Lung (tissue), 12 donors: ENCODE results near the gene ASB1. TPM values are rescaled to one million over a fixed set of nuclear protein-coding genes. Genes with fewer than 3 reads are reported as not detected.
A peak's percentile ranks its signal among the peaks of the same experiment; 100 is the strongest.

Source experiments
- ATAC-seq: fragments of 200-7000 bp; cut with Tn5 transposase; one replicate; pipeline ENCODE4 v1.9.1; 2020; ENCODE audit warnings: moderate number of reproducible peaks; ENCODE audit not compliant: insufficient read depth, low FRiP score
- DNase-seq, 3 donors: peaks; one replicate each; pipeline ENCODE4 v3.0.0-alpha.2; 2013 to 2017
- H3K27ac ChIP-seq, 2 donors: one replicate each; pipeline ENCODE4 v1.5.1; 2013; ENCODE audit warnings: mild to moderate bottlenecking in 2 of 2, moderate library complexity in 2 of 2, control low read depth in 1 of 2, inconsistent platforms in 1 of 2, low read depth in 1 of 2, low read length in 1 of 2
- H3K27me3 ChIP-seq, 3 donors: one replicate each; pipeline ENCODE4 v1.5.1; 2013; ENCODE audit warnings: low read length in 2 of 3; ENCODE audit not compliant: control insufficient read depth in 3 of 3, insufficient read depth in 3 of 3
- H3K36me3 ChIP-seq, 4 donors: one replicate each; pipeline ENCODE4 v1.5.1; 2013; ENCODE audit warnings: low read length in 4 of 4, mild to moderate bottlenecking in 1 of 4, moderate library complexity in 1 of 4; ENCODE audit not compliant: control insufficient read depth in 4 of 4, insufficient read depth in 4 of 4
- H3K4me1 ChIP-seq, 5 donors: one replicate each; pipeline ENCODE4 v1.5.1; 2013; ENCODE audit warnings: low read length in 5 of 5, mild to moderate bottlenecking in 2 of 5, moderate library complexity in 1 of 5; ENCODE audit not compliant: control insufficient read depth in 5 of 5, insufficient read depth in 5 of 5
- H3K4me3 ChIP-seq: one replicate; pipeline ENCODE4 v1.5.1; 2013; ENCODE audit warnings: mild to moderate bottlenecking, control low read depth, moderate library complexity
- H3K9ac ChIP-seq, 2 donors: one replicate each; pipeline ENCODE4 v1.5.1; 2013; ENCODE audit warnings: low read length in 2 of 2, control low read depth in 1 of 2; ENCODE audit not compliant: insufficient read depth in 1 of 2
- H3K9me3 ChIP-seq, 4 donors: one replicate each; pipeline ENCODE4 v1.5.1; 2013; ENCODE audit warnings: low read length in 3 of 4, mild to moderate bottlenecking in 1 of 4, moderate library complexity in 1 of 4; ENCODE audit not compliant: control insufficient read depth in 4 of 4, insufficient read depth in 3 of 4
- WGBS, 2 donors: extraction: QIAGEN DNeasy Blood & Tissue Kit; methylation state at CpG; one replicate each; pipeline ENCODE4 v1.1.7; 2013; 5-methylcytosine and 5-hydroxymethylcytosine counted together
- polyA plus RNA-seq, 2 donors: library from polyadenylated mRNA; stranded (reverse); fragments of 200-250 nt; gene quantifications; one replicate each; pipeline ENCODE4 v1.2.1, GENCODE V29; 2013
- total RNA-seq, 2 donors: library from RNA; depleted of rRNA in 1 of 2; stranded (reverse); fragments of >200 nt in 1 of 2; gene quantifications; one replicate each; pipeline ENCODE4 v1.2.1, GENCODE V29; 2014 to 2021
- TF ChIP-seq, protein P1 (sequence below): IDR thresholded peaks from 2 replicates; pipeline ENCODE4 v1.5.1; 2012; ENCODE audit warnings: mild to moderate bottlenecking; ENCODE audit errors: control extremely low read depth, extremely low read depth
- donor health status: control.
- donor health status: control.
- donor health status: Bipolar disorder and iron deficiency.
- donor health status: healthy.
- donor health status: DM: yes; HTN: yes; CAD: no.

Gene ASB1
- total and polyA plus RNA-seq, 4 donors, result 17.7 to 34.9 (median 20.6) TPM

DNA sequence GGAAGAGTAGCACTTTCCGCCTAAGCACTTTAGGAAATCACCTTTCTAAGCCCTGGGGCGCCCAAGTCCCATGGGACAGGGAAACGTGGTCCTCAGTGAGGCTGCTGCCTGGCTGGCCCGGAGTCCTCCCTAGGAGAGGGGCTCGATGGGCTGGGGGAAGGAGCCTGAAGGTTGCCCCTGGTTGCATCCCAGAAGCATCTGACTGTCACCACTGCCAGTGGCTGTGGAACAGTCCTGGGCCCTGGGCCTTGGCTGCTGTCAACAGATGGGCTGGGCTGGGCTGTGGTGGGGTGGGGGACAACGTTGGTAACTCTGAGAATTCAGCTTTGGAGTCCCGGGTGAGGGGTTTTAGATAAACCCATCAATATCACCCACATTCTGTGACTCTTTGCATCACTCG is 22.5 kb downstream of the ASB1 start:
- DNase-seq, result no peak
- no peaks in the 10 kb centered on the region for H3K27me3 ChIP-seq
- TF ChIP-seq, protein P1, sequence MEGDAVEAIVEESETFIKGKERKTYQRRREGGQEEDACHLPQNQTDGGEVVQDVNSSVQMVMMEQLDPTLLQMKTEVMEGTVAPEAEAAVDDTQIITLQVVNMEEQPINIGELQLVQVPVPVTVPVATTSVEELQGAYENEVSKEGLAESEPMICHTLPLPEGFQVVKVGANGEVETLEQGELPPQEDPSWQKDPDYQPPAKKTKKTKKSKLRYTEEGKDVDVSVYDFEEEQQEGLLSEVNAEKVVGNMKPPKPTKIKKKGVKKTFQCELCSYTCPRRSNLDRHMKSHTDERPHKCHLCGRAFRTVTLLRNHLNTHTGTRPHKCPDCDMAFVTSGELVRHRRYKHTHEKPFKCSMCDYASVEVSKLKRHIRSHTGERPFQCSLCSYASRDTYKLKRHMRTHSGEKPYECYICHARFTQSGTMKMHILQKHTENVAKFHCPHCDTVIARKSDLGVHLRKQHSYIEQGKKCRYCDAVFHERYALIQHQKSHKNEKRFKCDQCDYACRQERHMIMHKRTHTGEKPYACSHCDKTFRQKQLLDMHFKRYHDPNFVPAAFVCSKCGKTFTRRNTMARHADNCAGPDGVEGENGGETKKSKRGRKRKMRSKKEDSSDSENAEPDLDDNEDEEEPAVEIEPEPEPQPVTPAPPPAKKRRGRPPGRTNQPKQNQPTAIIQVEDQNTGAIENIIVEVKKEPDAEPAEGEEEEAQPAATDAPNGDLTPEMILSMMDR, result no peak
- WGBS, 2 donors, result 86 to 91% methylated on average over 8 of the region's 8 CpGs
- peak overlapping the region; percentile 14 to 28 for H3K27ac ChIP-seq
- H3K36me3 ChIP-seq, result peaks cover 12 to 67% (median 43%) of the 10 kb centered on the region in 4 donors
- H3K4me3 ChIP-seq, result no peak overlapping the region
- no peak overlapping the region for H3K9ac ChIP-seq
- peaks cover 0 to 3% (median 0%) of the 10 kb centered on the region in 4 donors for H3K9me3 ChIP-seq
- peaks cover 0 to 6% (median 0%) of the 10 kb centered on the region in 5 donors for H3K4me1 ChIP-seq
- ATAC-seq, result no peak

DNA sequence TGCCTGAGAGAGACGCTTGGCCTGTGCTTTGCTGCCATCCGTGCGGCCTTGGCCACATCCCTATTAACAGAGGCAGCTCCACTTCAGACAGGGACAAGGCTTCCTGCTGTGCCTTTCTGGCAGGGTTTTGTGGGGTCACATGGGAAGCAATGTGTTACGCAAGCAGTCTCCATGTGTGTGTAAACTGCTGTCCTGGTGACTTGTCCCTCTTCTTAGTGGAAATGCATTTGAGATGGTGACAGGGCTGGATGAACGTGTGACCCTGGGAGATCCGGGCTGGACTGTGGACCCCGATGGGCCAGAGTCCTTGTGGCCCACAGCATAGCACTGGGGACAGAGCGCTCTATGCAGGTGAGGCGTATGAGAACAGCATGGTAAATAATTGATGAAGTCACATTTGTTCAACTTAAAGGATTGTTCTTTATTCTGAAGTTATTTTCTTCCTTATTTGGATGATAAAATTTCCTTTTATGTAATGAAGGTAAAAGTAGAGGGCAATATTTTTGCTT is 23.2 kb downstream of the ASB1 start:
- Histone ChIP-seq H3K4me3 (no peak overlapping the region), H3K36me3 (peaks cover 12 to 60% (median 40%) of the 10 kb centered on the region in 4 donors), H3K27me3 (no peaks in the 10 kb centered on the region), H3K4me1 (peaks cover 0 to 6% (median 0%) of the 10 kb centered on the region in 5 donors), H3K9ac (no peak overlapping the region), H3K27ac (peak overlapping the region; percentile 42 to 68), H3K9me3 (peaks cover 0 to 3% (median 0%) of the 10 kb centered on the region in 4 donors)
- ATAC-seq (no peak), DNase-seq (peak; percentile 61 to 77 (median 64))
- 54 to 58% methylated on average over 9 of the region's 9 CpGs for WGBS, 2 donors
- TF ChIP-seq, protein P1, result no peak

DNA sequence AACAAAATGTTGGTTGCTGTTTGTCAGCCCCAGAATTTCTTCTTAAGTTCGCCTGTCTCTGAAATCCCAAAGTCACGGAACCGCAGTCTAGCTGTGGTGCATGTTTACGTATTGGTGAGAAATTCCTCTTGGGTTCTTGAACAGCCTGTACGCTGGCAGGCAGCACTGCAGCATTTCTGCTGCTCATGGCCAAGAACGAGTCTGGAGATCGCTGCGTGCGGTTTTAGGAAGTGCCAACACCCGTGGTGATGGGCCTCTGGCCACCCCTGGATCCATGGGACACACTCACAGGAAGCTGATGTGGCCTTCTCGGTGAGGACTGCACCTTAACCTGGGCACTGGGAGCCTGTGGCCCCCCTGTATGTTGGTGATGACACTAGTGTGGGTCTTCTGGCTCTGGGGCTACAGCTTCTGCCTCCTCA is 23.7 kb downstream of the ASB1 start:
- no peak for DNase-seq
- TF ChIP-seq, protein P1, result no peak
- Histone ChIP-seq H3K9me3 (peaks cover 0 to 3% (median 0%) of the 10 kb centered on the region in 4 donors), H3K36me3 (peaks cover 12 to 57% (median 37%) of the 10 kb centered on the region in 4 donors), H3K9ac (no peak overlapping the region), H3K27ac (peak overlapping the region; percentile 62 to 68), H3K27me3 (no peaks in the 10 kb centered on the region), H3K4me3 (no peak overlapping the region), H3K4me1 (peaks cover 0 to 6% (median 0%) of the 10 kb centered on the region in 5 donors)
- 67 to 78% methylated on average over 11 of the region's 11 CpGs for WGBS, 2 donors
- no peak for ATAC-seq
